ENCODE data around the gene PTPRCAP.
A peak's percentile ranks its signal among the peaks of the same experiment; 100 is the strongest.

Gene PTPRCAP

GRCh38 chr11:67417425-67417824 is 20.1 kb downstream of the PTPRCAP start:
- Histone ChIP-seq H3K36me3 (ENCODE audit: control insufficient read depth, insufficient read depth, low read length) (no peaks in the 10 kb centered on the region), H3K27ac (peak overlapping the region; percentile 78), H3K9me3 (ENCODE audit: control insufficient read depth, low read length) (no peaks in the 10 kb centered on the region), H3K4me3 (ENCODE audit: low read depth, low read length) (no peak overlapping the region), H3K27me3 (ENCODE audit: control insufficient read depth, insufficient read depth, low read length) (no peaks in the 10 kb centered on the region), H3K4me2 (ENCODE audit: low read length) (no peak overlapping the region), H2AFZ (no peak overlapping the region), H3K9ac (no peak overlapping the region), H3K4me1 (peaks cover 16% of the 10 kb centered on the region), H3K79me2 (no peaks in the 10 kb centered on the region)
- TF ChIP-seq, protein P1, sequence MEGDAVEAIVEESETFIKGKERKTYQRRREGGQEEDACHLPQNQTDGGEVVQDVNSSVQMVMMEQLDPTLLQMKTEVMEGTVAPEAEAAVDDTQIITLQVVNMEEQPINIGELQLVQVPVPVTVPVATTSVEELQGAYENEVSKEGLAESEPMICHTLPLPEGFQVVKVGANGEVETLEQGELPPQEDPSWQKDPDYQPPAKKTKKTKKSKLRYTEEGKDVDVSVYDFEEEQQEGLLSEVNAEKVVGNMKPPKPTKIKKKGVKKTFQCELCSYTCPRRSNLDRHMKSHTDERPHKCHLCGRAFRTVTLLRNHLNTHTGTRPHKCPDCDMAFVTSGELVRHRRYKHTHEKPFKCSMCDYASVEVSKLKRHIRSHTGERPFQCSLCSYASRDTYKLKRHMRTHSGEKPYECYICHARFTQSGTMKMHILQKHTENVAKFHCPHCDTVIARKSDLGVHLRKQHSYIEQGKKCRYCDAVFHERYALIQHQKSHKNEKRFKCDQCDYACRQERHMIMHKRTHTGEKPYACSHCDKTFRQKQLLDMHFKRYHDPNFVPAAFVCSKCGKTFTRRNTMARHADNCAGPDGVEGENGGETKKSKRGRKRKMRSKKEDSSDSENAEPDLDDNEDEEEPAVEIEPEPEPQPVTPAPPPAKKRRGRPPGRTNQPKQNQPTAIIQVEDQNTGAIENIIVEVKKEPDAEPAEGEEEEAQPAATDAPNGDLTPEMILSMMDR (IDR thresholded peaks at IDR 0.05): no peak

- Histone ChIP-seq H3K9ac (no peak overlapping the region), H2AFZ (no peak overlapping the region), H3K27me3 (ENCODE audit: control insufficient read depth, insufficient read depth, low read length) (no peaks in the 10 kb centered on the region), H3K79me2 (no peaks in the 10 kb centered on the region), H3K4me3 (ENCODE audit: low read depth, low read length) (no peak overlapping the region), H3K36me3 (ENCODE audit: control insufficient read depth, insufficient read depth, low read length) (no peaks in the 10 kb centered on the region), H3K4me2 (ENCODE audit: low read length) (no peak overlapping the region), H3K9me3 (ENCODE audit: control insufficient read depth, low read length) (no peaks in the 10 kb centered on the region), H3K27ac (no peak overlapping the region), H3K4me1 (peaks cover 16% of the 10 kb centered on the region)
- TF ChIP-seq, protein P1 (IDR thresholded peaks at IDR 0.05): no peak
These were observed 20.8 kb downstream of the PTPRCAP start for GRCh38 chr11:67416416-67417335.

GRCh38 chr11:67415501-67416304 is 21.8 kb downstream of the PTPRCAP start, which contains the start of gene CARNS1:
Gene CARNS1 (plus strand): TSS chr11:67415678. CDS start chr11:67416200, 522 bp downstream.
- peaks cover 16% of the 10 kb centered on the region for H3K4me1 ChIP-seq
- TF ChIP-seq, protein P1 (IDR thresholded peaks at IDR 0.05): no peak
- no peak within 1 kb of the TSS for H3K9ac ChIP-seq

GRCh38 chr11:67413266-67413849 is 24.1 kb downstream of the PTPRCAP start:
- Histone ChIP-seq H3K9ac (no peak overlapping the region), H3K9me3 (ENCODE audit: control insufficient read depth, low read length) (no peaks in the 10 kb centered on the region), H3K4me1 (no peaks in the 10 kb centered on the region), H3K4me2 (ENCODE audit: low read length) (no peak overlapping the region), H3K27me3 (ENCODE audit: control insufficient read depth, insufficient read depth, low read length) (no peaks in the 10 kb centered on the region), H3K36me3 (ENCODE audit: control insufficient read depth, insufficient read depth, low read length) (no peaks in the 10 kb centered on the region), H3K4me3 (ENCODE audit: low read depth, low read length) (no peak overlapping the region), H3K27ac (no peak overlapping the region), H3K79me2 (no peaks in the 10 kb centered on the region), H2AFZ (no peak overlapping the region)
- TF ChIP-seq, protein P1 (IDR thresholded peaks at IDR 0.05): no peak

More at GRCh38 chr11:67415501-67416304, 21.8 kb downstream of the PTPRCAP start, which contains the start of gene CARNS1:
- peak within 1 kb of the TSS; percentile 3 for H3K4me2 ChIP-seq (ENCODE audit: low read length)
- H2AFZ ChIP-seq: peak within 1 kb of the TSS; percentile 56
- H3K27me3 ChIP-seq (ENCODE audit: control insufficient read depth, insufficient read depth, low read length): no peaks in the 10 kb centered on the region
- no peaks in the 10 kb centered on the region for H3K36me3 ChIP-seq (ENCODE audit: control insufficient read depth, insufficient read depth, low read length)
- H3K27ac ChIP-seq: no peak within 1 kb of the TSS
- H3K9me3 ChIP-seq (ENCODE audit: control insufficient read depth, low read length): no peaks in the 10 kb centered on the region
- no peak within 1 kb of the TSS for H3K4me3 ChIP-seq (ENCODE audit: low read depth, low read length)
- H3K79me2 ChIP-seq: no peaks in the 10 kb centered on the region
